ENCODE data around the gene ANAPC4. TPM values are rescaled to one million over a fixed set of nuclear protein-coding genes. Genes with fewer than 3 reads are reported as not detected.

Gene ANAPC4
- total and polyA plus RNA-seq, 11 donors = 6.7 to 15.5 (median 11.7) TPM

DNA sequence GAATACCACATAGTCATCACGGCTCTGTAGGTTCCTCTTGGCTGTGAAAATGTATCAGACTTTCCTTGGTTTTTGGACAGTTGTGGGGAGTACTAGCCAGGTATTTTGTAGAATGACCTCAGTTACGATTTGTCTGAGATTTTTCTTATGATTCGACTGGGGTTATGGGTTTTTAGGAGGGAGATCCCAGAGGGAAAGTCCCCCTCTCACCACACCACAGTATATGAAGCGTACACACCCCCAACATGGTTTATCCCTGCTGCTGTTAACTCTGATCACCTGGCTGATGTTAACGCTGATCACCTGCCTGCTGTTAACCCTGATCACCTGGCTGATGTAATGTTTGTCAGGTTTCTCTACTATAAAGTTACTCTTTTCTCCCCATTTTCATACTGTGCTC, 72.6 kb downstream of the ANAPC4 start:
- TF ChIP-seq, protein P1, sequence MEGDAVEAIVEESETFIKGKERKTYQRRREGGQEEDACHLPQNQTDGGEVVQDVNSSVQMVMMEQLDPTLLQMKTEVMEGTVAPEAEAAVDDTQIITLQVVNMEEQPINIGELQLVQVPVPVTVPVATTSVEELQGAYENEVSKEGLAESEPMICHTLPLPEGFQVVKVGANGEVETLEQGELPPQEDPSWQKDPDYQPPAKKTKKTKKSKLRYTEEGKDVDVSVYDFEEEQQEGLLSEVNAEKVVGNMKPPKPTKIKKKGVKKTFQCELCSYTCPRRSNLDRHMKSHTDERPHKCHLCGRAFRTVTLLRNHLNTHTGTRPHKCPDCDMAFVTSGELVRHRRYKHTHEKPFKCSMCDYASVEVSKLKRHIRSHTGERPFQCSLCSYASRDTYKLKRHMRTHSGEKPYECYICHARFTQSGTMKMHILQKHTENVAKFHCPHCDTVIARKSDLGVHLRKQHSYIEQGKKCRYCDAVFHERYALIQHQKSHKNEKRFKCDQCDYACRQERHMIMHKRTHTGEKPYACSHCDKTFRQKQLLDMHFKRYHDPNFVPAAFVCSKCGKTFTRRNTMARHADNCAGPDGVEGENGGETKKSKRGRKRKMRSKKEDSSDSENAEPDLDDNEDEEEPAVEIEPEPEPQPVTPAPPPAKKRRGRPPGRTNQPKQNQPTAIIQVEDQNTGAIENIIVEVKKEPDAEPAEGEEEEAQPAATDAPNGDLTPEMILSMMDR (IDR thresholded peaks at IDR 0.05) = no peak
- ATAC-seq = no peak
- 88 to 99% (median 95%) methylated on average over 5 of the region's 5 CpGs for WGBS, 4 donors

DNA sequence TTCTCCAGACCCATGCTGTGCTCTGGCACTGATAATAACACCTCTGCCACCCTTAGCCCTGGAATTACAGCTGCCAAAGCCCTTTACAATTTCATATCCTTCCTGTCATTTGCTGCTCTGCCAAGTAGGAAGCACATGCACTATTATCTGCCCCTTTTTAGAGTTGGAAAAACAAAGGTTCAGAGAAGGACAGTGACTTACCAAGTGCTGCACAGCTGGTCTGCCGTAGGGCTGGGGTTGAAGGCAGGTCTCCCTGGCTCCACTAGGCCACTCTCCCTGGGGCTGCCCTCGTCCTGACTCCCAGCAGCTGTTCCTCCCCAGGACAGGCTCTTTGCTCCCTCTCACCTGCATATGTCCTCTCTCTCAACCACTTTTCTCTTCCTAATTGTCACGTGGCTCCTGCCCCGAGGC, 73.4 kb downstream of the ANAPC4 start:
- H3K9me3 ChIP-seq = no peaks in the 10 kb centered on the region
- ATAC-seq (no peak), DNase-seq (no peak)
- TF ChIP-seq POLR2A (IDR thresholded peaks at IDR 0.05) = no peak
- H3K36me3 ChIP-seq = no peaks in the 10 kb centered on the region
- intact Hi-C loops (cut with DNase I) = no loop called here
- H3K4me1 ChIP-seq = no peaks in the 10 kb centered on the region
- WGBS, 4 donors = 74 to 77% (median 75%) methylated on average over 4 of the region's 4 CpGs
- H3K27ac ChIP-seq = no peak overlapping the region
- no peaks in the 10 kb centered on the region for H3K27me3 ChIP-seq
- H3K4me3 ChIP-seq = no peak overlapping the region

More for the DNA sequence above, 72.6 kb downstream of the ANAPC4 start:
- H3K36me3 ChIP-seq = no peaks in the 10 kb centered on the region
- intact Hi-C loops (cut with DNase I) = loop anchor here in 2 of 10 donors (10.0 kb wide), 2 partner anchors 445 to 455 kb away; no protein-coding TSS in a partner anchor
- H3K27me3 ChIP-seq = no peaks in the 10 kb centered on the region
- no peaks in the 10 kb centered on the region for H3K9me3 ChIP-seq
- H3K4me1 ChIP-seq = no peaks in the 10 kb centered on the region
- no peak for DNase-seq
- no peak overlapping the region for H3K4me3 ChIP-seq
- no peak overlapping the region for H3K27ac ChIP-seq

DNA sequence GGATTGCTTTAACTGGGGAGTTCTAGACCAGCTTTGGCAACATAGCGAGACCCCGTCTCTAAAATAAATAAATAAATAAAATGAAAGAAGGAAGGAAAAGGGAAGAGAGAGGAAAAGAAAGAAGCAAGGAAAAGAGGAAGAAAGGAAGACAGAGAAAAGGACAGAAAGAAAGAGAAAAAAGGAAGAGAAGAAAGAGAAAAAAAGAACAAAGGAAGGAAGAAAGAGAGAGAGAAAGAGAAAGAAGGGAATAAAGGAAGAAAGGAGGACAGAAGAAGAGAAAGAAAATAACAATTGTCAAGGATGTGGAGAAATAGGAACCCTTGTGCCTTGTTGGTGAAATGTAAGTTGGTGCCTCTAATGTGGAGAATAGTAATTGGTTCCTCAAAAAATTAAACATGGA, 74.6 kb downstream of the ANAPC4 start:
- Histone ChIP-seq H3K36me3 (no peaks in the 10 kb centered on the region), H3K27ac (no peak overlapping the region), H3K9me3 (no peaks in the 10 kb centered on the region), H3K4me3 (no peak overlapping the region), H3K27me3 (no peaks in the 10 kb centered on the region), H3K4me1 (peaks cover 0 to 3% (median 0%) of the 10 kb centered on the region in 12 donors)
- 89 to 95% (median 92%) methylated on average over 2 of the region's 2 CpGs for WGBS, 4 donors
- DNase-seq (no peak), ATAC-seq (no peak)
- TF ChIP-seq POLR2A (IDR thresholded peaks at IDR 0.05) = no peak
- TF ChIP-seq, protein P1 (IDR thresholded peaks at IDR 0.05) = no peak
- intact Hi-C loops (cut with DNase I) = no loop called here

DNA sequence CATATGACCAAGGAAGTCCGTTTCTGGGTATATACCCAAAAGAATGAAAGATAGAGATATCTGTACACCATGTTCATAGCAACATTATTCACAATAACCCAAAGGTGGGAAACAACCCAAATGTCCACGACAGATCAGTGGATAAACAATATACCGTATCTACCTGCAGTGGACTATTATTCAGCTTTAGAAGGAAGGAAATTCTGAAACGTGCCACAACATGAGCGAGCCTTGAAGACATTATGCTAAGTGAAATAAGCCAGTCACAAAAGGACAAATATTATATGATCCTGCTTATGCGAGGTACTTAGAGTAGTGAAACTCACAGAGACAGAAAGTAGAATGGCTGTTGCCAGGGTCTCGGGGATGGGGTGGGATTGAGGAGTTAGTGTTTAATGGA, 75.0 kb downstream of the ANAPC4 start:
- Histone ChIP-seq H3K27me3 (no peaks in the 10 kb centered on the region), H3K4me3 (no peak overlapping the region), H3K9me3 (no peaks in the 10 kb centered on the region), H3K27ac (no peak overlapping the region), H3K4me1 (peaks cover 0 to 3% (median 0%) of the 10 kb centered on the region in 12 donors), H3K36me3 (no peaks in the 10 kb centered on the region)
- WGBS, 4 donors = 89 to 94% (median 94%) methylated on average over 7 of the region's 7 CpGs
- DNase-seq (no peak), ATAC-seq (no peak)
- intact Hi-C loops (cut with DNase I) = no loop called here
- TF ChIP-seq POLR2A (IDR thresholded peaks at IDR 0.05) = no peak
- TF ChIP-seq, protein P1 (IDR thresholded peaks at IDR 0.05) = no peak

- no peak overlapping the region for H3K27ac ChIP-seq
- no peaks in the 10 kb centered on the region for H3K36me3 ChIP-seq
- H3K4me3 ChIP-seq = no peak overlapping the region
- H3K9me3 ChIP-seq = no peaks in the 10 kb centered on the region
- no peaks in the 10 kb centered on the region for H3K27me3 ChIP-seq
- no peak for ATAC-seq
- TF ChIP-seq POLR2A (IDR thresholded peaks at IDR 0.05) = no peak
- TF ChIP-seq, protein P1 (IDR thresholded peaks at IDR 0.05) = no peak
- intact Hi-C loops (cut with DNase I) = no loop called here
- H3K4me1 ChIP-seq = peaks cover 0 to 3% (median 0%) of the 10 kb centered on the region in 12 donors
- WGBS, 4 donors = 21 to 50% (median 36%) methylated on average over 1 of the region's 1 CpG
- DNase-seq = no peak
Measured at GRCh38 chr4:25454476-25454875, 77.4 kb downstream of the ANAPC4 start.

Data from heart left ventricle (tissue), 16 donors.